GM19023 (cell line): ENCODE measurements around the gene EPHA1.

ENCODE experiments used
- ATAC-seq: cut with Tn5 transposase; IDR thresholded peaks from one replicate; pipeline ENCODE4 v1.9.1; 2021; ENCODE audit warnings: mild to moderate bottlenecking, moderate library complexity; ENCODE audit not compliant: unreplicated experiment

The EPHA1 gene

GRCh38 chr7:143354376-143354775, 54.3 kb downstream of the EPHA1 start:
- no peak for ATAC-seq

DNA sequence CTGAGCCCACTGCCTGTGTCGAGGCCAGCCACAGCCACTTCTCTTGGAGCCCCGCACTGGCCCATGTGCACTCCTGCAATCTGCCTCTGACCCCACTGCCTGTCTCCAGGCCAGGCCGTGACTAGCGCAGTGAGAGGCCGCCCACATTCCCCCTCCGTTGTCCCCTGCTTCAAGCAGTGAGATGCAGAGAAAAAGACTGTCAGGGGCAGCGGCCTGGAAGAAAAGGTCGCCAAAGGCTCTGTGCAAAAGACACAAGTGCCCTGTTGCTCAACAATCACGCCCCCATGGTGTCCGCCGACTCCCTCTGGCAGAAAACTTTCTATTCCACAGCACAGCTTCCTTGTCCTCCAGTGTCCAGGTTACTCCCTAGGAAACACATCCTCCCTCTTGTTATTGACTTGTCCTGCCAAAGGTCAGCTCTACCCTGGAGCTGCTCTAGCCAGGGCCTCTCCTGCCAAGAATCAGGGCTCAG, 56.1 kb downstream of the EPHA1 start:
- no peak for ATAC-seq

GRCh38 chr7:143351574-143351973, 57.1 kb downstream of the EPHA1 start:
- no peak for ATAC-seq

DNA sequence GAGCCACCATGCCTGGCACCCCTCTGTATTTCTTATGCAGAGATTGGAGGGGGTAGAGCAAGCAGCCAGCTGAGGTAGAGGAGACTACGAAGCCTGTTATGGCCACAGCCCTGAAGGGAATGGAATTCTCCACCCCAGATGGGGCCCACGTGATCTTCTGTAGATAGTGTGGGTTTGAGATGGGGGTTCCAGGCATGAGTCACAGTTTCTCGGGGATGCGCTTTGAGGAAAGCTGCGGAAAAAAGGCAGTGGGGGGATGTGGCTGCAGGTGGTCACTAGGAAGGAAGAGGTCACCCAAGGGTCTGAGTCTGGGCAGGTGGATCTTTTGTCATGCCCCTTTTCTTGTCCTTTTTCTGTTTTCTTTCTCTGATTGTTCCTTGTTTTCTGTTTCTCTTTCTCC, 57.6 kb downstream of the EPHA1 start:
- ATAC-seq: no peak

DNA sequence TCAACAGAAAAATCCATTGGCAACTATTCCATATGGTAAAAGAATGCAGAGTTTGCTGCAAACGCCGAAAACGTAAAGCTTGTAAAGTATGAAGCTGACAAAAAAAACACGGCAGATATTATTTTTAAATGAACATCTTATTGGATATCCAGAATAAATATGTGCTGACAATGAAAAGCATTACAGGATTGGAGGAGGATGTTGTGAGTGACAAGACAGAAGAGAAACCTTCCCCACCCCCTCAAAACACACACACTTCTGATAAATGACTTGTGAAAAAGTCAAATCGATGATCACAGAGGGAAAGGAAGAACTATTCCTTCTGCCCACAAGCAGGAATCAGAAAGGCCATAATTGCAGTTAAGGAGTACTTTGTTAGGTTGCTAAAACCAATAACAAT, 60.7 kb downstream of the EPHA1 start:
- ATAC-seq: no peak

DNA sequence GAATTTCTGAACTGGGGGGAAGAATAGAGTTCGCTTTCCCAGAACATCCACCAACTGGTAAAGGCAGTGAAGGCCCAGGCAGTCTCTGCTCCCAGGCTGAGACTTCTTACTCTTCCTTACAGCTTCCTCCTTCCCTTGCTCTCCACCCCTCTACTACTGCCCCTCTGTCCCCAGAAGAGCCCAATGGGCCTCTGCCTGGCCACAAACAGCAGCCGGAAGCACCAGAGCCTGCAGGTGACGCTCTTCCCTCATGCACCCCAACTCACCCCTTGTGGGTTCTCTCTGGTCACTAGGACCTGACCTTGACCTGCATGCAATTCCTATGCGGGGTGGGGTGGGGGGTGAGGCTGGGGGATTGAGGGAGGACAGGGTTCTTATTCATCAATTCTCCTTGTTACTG, 62.6 kb downstream of the EPHA1 start:
- ATAC-seq: no peak

GRCh38 chr7:143345428-143345900, 63.2 kb downstream of the EPHA1 start:
- no peak for ATAC-seq

DNA sequence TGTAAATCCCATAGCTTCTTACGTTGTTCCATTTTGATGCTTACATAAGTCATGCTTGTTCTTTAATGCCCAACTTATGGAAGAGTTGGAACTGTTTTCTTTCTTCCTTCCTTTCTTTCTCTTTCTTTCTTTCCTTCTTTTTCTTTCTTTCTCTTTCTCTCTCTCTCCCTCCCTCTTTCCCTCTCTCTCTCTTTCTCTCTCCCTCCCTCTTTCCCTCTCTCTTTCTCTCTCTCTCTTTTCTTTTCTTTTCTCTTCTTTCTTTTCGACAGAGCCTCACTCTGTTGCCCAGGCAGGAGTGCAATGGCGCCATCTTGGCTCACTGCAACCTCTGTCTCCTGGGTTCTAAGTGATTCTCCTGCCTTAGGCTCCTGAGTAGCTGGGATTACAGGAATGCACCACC, 65.1 kb downstream of the EPHA1 start:
- no peak for ATAC-seq

DNA sequence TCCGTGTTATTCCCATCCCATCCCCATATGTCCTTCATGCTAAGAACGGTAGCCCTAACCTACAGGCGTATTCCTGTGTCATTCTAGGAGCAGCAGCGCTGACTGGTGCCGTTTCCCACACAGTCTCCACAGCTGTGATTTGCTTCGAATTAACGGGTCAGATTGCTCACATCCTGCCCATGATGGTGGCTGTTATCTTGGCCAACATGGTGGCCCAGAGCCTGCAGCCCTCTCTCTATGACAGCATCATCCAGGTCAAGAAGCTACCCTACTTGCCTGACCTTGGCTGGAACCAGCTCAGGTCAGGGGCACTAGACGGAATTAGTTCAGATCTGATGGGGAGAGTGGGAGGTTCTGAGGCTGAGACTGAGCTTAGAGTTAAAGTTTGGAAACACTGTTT, 66.8 kb downstream of the EPHA1 start:
- ATAC-seq: no peak
